ENCODE data around the gene CAMK2D.

The CAMK2D gene

DNA sequence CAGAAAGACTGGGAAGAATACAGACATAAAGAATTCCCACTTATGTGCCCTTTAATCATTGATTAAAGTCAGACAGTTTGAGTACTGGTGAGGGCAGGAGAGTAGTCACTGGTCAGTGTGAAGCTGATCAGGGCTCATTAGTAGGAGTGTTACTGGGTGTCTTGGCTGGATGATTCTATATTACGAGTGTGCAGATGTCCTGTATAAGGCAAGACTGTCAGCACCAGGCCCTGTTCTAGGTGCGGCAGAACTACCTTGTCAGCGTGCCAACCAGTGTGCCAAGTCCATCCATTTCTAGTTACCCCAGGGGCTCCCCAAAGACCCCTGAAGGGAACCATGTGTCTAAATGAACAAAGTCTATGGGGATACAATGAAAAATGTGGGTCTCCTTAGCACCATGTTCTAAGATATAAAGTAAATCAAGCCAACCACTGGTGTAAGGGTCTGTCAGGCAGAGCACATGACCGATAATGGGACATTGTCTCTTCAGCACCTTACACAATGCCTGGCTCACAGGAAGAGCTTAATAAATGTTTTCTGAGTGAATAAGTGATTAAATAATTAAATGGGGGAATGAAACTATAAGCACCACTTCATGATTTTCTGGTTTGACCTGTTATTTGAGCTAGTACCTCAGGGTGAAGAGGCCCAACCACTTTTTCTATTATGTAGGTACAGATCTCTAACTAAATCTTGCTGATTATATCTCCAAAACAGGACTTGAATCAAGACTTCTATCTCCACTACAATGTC, 205.0 kb downstream of the CAMK2D start:
- H3K27ac ChIP-seq (ENCODE audit: low read length): no peak overlapping the region
- H3K4me2 ChIP-seq (ENCODE audit: insufficient read depth, low read length): no peak overlapping the region
- no peak for ATAC-seq (ENCODE audit: insufficient read depth, low read depth)

DNA sequence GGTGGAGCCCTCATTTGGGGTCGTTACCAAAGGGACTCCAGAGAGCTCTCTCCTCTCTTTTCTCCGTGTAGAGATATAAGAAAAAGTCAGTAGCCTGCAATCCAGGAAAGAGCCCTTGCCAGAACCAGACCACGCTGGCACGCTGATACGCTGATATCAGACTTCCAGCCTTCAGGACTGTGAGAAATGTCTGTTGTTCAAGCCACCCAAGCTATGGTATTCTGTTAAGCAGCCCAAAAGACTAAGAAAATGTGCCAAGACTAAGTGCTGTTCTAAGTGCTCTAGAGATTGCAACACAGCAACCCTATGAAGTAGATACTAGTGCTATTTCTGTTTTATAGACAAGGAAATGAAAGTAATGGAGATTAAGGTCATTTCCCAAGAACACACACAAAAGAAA, 205.7 kb downstream of the CAMK2D start:
- Histone ChIP-seq H3K27ac (ENCODE audit: low read length) (no peak overlapping the region), H3K9ac (ENCODE audit: low read depth, low read length) (no peak overlapping the region), H3K4me2 (ENCODE audit: insufficient read depth, low read length) (no peak overlapping the region), H3K27me3 (ENCODE audit: insufficient read depth, low read length, poor library complexity) (no peaks in the 10 kb centered on the region), H3K4me3 (ENCODE audit: low read depth in 1 of 2, low read length in 2 of 2) (no peak overlapping the region), H4K20me1 (ENCODE audit: insufficient read depth, low read length) (no peaks in the 10 kb centered on the region), H3K4me1 (ENCODE audit: insufficient read depth, low read length) (no peaks in the 10 kb centered on the region), H3K36me3 (ENCODE audit: insufficient read depth, low read length) (no peaks in the 10 kb centered on the region), H3K9me3 (ENCODE audit: insufficient read depth, low read length, severe bottlenecking) (no peaks in the 10 kb centered on the region), H2AFZ (ENCODE audit: low read depth, low read length) (no peak overlapping the region), H3K79me2 (ENCODE audit: insufficient read depth, low read length) (no peaks in the 10 kb centered on the region)
- no peak for TF ChIP-seq EZH2 (IDR thresholded peaks at IDR 0.05; ENCODE audit: borderline replicate concordance, low read depth, low read length, severe bottlenecking)
- TF ChIP-seq, protein P1, sequence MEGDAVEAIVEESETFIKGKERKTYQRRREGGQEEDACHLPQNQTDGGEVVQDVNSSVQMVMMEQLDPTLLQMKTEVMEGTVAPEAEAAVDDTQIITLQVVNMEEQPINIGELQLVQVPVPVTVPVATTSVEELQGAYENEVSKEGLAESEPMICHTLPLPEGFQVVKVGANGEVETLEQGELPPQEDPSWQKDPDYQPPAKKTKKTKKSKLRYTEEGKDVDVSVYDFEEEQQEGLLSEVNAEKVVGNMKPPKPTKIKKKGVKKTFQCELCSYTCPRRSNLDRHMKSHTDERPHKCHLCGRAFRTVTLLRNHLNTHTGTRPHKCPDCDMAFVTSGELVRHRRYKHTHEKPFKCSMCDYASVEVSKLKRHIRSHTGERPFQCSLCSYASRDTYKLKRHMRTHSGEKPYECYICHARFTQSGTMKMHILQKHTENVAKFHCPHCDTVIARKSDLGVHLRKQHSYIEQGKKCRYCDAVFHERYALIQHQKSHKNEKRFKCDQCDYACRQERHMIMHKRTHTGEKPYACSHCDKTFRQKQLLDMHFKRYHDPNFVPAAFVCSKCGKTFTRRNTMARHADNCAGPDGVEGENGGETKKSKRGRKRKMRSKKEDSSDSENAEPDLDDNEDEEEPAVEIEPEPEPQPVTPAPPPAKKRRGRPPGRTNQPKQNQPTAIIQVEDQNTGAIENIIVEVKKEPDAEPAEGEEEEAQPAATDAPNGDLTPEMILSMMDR (IDR thresholded peaks at IDR 0.05; ENCODE audit: borderline replicate concordance, extremely low read depth, low read length, poor library complexity, severe bottlenecking): no peak
- DNase-seq (no peak), ATAC-seq (ENCODE audit: insufficient read depth, low read depth) (no peak)

More for the DNA sequence above, 205.0 kb downstream of the CAMK2D start:
- no peaks in the 10 kb centered on the region for H4K20me1 ChIP-seq (ENCODE audit: insufficient read depth, low read length)
- no peak for TF ChIP-seq EZH2 (IDR thresholded peaks at IDR 0.05; ENCODE audit: borderline replicate concordance, low read depth, low read length, severe bottlenecking)
- TF ChIP-seq, protein P1 (IDR thresholded peaks at IDR 0.05; ENCODE audit: borderline replicate concordance, extremely low read depth, low read length, poor library complexity, severe bottlenecking): no peak
- no peaks in the 10 kb centered on the region for H3K4me1 ChIP-seq (ENCODE audit: insufficient read depth, low read length)
- no peaks in the 10 kb centered on the region for H3K79me2 ChIP-seq (ENCODE audit: insufficient read depth, low read length)
- DNase-seq: no peak
- no peaks in the 10 kb centered on the region for H3K27me3 ChIP-seq (ENCODE audit: insufficient read depth, low read length, poor library complexity)
- no peaks in the 10 kb centered on the region for H3K9me3 ChIP-seq (ENCODE audit: insufficient read depth, low read length, severe bottlenecking)
- no peak overlapping the region for H3K9ac ChIP-seq (ENCODE audit: low read depth, low read length)
- no peak overlapping the region for H2AFZ ChIP-seq (ENCODE audit: low read depth, low read length)
- no peak overlapping the region for H3K4me3 ChIP-seq (ENCODE audit: low read depth in 1 of 2, low read length in 2 of 2)
- H3K36me3 ChIP-seq (ENCODE audit: insufficient read depth, low read length): no peaks in the 10 kb centered on the region

DNA sequence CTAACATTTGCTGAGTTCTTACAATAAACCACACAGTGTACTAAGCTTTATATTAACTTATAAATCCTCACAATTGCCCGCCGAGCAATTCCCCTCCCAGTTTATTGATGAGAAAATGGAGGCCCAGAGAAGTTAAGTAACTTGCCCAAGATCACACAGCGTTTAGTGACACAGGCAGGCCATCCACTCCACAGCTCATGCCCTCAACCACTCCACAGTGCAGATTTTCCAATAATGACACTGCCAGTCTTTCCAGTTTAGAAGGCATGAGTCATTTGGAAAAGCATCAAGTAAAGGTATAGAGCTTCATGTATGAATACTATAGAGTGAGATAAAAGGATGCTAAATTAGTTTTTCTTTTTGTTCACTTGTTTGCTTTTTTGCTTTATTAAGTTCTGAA, 208.5 kb downstream of the CAMK2D start:
- Histone ChIP-seq H2AFZ (ENCODE audit: low read depth, low read length) (no peak overlapping the region), H3K4me1 (ENCODE audit: insufficient read depth, low read length) (no peaks in the 10 kb centered on the region), H3K27ac (ENCODE audit: low read length) (no peak overlapping the region), H3K9me3 (ENCODE audit: insufficient read depth, low read length, severe bottlenecking) (no peaks in the 10 kb centered on the region), H4K20me1 (ENCODE audit: insufficient read depth, low read length) (no peaks in the 10 kb centered on the region), H3K4me2 (ENCODE audit: insufficient read depth, low read length) (no peak overlapping the region), H3K36me3 (ENCODE audit: insufficient read depth, low read length) (no peaks in the 10 kb centered on the region), H3K9ac (ENCODE audit: low read depth, low read length) (no peak overlapping the region), H3K27me3 (ENCODE audit: insufficient read depth, low read length, poor library complexity) (no peaks in the 10 kb centered on the region), H3K79me2 (ENCODE audit: insufficient read depth, low read length) (no peaks in the 10 kb centered on the region), H3K4me3 (ENCODE audit: low read depth in 1 of 2, low read length in 2 of 2) (no peak overlapping the region)
- DNase-seq (no peak), ATAC-seq (ENCODE audit: insufficient read depth, low read depth) (no peak)
- TF ChIP-seq, protein P1 (IDR thresholded peaks at IDR 0.05; ENCODE audit: borderline replicate concordance, extremely low read depth, low read length, poor library complexity, severe bottlenecking): no peak
- no peak for TF ChIP-seq EZH2 (IDR thresholded peaks at IDR 0.05; ENCODE audit: borderline replicate concordance, low read depth, low read length, severe bottlenecking)

Data from DND-41 (cell line).